Activated CD8-positive, alpha-beta memory T cell treated with anti-CD3 and anti-CD28 coated beads for 48 hours (primary cell): ENCODE measurements around the gene LGI1.

Source experiments
- DNase-seq, 3 experiments: peaks; one replicate each; pipeline ENCODE4 v3.0.0-alpha.2; 2020; ENCODE audit warnings: low read depth in 2 of 3, low spot score in 2 of 3

The LGI1 gene

DNA sequence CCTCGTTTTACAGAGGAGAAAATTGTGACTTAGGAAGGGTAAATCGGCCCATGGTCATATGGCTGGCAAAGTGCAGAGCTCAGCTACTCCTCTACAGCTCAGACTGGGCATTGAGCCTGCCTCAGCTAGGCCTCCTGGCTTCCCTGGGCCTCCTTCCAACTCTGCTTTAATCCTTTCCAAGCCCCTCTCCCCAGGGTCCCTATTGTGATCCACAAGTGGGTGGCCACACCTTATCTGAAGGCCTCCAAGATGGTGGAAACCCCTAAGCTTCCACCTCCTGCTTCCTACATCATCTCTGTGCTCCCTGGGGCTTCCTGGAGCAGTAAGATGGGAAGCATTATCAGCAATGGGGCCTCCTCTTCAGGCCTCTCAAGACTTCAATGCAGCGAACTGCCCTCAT lies 3.0 kb upstream of the LGI1 start:
- DNase-seq, result no peak

DNA sequence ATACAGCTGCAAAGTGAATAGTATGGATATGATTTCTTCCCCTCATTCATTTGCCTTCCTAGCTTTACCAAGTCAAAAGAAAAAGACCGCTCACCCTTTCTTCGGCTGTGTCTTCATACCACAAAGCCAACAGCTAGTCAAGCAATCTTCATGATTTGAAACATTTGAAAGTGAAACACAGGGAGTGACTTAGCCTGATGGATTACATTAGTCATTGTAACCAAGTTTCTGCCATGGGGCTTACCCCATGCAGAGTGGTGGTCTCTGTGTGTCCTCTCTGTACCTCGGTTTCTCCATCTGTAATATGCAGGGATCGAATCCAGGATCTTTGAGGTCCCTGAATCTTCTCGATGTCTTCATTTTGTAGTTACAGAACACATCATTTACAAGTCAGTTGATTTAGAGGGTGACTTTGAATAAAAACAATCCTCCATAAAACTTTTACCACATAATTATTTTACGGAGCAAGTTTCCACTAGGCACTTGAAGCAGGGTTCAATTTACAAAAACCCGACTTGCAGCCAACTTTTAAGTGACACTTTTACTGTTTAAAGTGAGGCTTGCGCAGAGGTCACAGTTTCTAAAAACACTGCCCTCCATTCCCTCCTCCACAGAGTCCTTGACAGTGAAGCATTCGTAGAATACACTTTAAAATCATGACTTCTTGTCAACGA lies 2.2 kb upstream of the LGI1 start:
- no peak for DNase-seq

DNA sequence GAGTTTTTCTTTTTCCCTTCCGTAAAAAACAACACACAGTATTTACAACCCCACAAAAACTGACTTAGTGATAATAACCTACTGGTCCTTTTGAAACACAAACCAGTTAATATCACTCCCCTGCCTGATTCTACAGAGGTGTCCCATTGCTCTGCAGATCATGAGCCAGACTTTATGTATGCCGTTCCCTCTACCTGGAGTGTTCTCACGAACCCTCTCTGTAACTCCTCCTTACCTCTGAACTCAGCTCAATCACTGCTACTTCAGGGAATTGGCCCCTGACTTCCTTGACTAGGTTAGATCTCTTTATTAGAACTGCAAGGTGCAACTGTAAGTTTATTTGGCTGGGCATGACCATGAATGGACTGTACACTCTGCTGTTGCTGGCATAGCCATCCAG lies 1.6 kb upstream of the LGI1 start:
- no peak for DNase-seq

DNA sequence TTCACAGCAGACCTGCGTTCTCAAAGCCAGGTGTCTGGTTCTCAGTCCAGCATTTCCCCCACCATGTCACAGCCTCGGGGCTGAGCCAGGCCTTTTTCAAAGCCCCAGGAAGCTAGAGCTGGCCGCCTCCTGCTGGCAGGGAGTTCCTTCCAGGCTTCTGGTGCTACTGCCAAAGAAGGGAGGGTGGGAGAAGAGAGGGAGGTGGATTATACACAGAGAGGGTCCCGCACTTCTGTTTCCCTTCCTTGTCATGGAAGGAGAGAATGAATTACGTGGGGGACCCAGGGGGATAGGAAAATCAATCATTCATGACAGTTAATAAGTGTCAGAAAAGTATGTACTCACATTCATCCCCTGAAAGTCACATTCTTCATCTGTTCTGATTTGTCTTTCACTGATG lies 600 bp upstream of the LGI1 start:
- DNase-seq, result no peak

DNA sequence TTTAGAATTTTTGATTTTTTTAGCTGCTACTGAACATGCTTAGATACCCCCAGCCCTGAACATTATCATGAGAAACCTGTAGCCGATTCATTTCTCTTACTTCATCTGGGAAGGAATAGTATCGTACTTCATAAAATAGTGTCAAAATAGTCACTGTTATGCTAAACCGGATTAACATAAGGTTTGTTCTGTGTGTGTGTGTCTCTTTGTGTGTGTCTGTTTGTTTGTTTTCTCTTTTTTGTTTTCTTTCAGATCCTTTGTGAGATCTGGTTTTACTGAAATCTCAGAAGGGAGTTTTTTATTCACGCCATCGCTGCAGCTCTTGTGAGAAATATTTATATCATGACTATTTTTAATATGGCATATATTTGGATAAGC lies 761 bp downstream of the LGI1 start:
- DNase-seq, result no peak

DNA sequence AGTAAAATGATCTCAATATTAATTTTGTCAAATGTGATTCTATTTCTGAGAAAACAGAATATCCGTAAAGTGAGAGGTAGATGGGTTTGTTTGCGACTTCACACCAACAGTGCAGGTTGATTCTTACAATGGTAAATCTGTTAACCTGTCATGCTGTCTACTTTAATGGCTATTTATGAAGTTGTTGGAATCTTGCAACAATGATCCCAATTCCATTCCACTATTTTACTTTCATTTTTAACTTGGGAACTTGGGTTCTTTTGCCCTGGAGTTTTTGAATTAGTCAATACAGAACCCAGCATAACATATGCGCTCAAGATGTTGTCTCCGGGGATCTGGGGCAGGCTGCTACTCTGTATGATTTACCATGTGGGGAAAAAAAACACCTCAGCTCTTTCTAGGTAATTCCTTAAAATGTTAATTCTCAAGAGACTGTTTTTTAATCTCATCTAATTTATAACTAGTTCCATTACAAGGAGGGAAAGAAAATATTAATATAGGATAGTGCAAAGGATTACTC lies 1.2 kb downstream of the LGI1 start:
- no peak for DNase-seq

DNA sequence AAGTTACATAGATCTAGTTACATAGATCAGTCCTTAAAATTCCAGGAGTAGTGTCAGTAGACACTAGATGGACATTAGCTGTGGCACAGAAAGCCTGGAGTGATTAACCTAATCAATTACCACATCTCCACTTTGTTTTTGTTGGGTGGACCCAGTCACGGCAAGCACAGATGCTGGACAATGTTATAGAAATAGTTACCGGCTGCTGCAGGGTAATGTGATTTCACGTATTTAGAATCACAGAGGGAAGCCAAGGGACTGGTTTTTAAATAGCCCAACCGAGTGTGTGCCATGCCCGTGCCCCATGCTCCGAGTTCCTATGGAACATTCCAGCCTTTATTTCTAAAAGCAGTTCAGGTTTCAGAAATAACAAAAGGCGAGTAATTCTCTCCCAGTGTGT lies 2.8 kb downstream of the LGI1 start:
- DNase-seq, result no peak

DNA sequence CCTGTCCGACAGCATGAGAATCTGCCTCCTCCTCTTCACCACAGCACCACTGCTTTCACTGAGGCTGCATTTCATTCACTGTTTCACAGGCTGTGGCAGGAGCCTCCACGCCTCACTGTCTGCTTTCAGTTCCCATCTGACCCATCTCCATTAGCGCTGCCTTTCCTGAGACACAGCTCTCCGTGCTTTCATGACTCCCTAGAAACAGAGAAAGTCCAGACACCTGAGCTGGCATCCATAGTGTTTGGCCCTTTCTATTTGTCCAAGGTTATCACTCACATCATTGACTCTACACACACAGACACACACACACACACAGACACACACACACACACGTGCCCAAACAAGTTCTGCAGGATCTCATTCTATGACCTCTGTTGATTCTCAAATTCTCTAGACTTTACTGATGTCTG lies 5.2 kb downstream of the LGI1 start:
- no peak for DNase-seq

DNA sequence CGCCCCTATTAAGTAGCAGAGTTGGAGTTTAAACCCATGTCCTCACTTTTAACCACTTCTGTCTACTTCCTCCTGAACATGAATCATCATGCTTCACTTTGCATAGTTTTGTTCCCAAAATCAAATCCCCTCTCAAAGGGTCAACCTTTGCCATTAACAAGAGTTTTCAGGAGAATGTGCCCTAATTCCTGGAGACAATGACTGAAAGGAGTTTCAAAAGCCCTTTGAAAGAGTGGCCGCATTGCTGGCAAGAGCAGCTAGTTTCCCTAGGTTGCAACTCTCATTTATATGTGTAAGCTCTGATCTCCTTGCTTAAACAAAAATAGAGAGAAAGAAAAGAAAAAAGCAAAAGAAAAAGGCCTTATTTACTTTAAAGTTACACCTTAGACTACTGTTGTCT lies 9.2 kb downstream of the LGI1 start:
- no peak for DNase-seq

DNA sequence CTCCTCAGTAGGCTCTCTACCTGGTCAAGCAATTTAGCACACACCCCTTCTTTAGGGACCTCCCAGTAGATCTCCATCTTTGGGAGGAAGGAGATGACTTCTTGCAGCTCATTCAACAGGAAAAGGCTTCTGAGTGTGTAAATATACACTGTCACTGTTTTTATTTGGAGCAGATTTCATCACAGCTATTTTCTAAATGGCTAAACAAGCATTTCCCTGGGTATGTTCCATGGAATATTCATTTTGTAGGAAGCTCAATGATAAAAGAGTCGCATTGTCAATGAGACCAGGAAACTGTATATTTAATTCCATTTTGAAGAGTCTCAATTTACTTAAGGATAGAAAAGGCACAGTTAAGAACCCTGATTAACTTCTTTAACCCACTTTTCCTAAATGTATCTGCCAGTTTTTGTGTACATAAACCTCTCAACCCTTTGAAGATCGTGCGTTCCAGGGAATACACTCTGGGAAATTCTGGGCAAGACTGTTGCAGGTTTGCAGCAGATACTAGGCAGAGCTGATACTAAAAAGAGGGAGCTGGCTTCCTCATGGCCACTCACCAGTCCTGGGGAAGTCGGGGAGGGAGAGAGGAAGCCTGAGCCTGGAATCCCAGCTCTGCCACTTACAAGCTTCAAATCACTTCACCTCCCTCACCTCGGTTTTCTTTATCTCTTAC lies 10.1 kb downstream of the LGI1 start:
- DNase-seq, result no peak

DNA sequence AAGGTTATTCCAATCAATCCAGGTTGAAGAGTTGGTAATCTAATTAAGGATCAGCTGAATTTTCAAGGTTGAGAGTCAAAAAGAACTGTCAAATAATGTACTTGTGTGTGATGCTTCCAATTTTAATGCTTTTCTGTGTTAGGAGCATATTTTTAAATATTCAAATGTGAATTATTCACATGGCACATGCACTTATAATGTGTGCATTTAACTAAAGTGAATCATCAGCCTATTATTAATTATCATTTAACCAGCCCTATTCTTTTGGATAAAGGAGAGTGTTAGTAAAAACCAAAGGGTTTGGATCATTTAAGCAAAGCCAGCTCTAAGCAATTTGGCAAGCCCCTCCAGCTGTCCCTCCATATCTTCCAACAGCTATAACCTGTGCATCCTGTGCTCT lies 11.2 kb downstream of the LGI1 start:
- no peak for DNase-seq

DNA sequence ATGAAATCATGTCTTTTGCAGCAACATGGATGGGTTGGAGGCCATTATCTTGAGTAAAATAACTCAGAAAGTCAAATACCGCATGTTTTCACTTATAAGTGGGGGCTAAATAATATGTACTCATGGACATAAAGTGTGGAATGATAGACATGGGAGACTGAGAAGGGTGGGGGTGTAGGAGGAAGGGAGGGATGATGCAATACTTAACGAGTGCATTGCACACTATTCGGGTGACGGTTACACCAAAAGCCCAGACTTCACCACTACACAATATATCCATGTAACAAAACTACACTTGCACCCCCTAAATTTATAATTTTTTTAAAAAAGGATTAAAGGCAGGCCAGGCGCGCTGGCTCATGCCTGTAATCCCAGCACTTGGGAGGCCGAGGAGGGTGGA lies 13.6 kb downstream of the LGI1 start:
- DNase-seq, result no peak

DNA sequence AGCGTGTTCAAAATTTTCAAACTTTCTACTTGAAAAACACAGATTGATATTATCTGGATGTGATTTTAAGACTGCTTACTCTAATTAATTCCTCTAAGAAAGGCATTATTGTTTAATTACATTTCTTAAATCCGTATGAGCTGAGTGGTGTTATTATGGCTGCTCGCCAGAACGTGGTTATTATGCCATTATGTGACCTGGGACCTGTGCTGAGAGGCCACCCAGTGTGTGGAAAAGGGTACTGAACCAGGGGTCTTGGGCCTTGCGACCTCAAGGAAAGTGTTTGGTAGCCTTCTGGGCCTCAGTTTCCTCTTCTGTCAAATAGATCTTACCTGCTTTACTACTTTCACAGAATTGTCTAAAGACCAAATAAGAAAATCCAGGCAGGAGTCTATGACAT lies 15.4 kb downstream of the LGI1 start:
- DNase-seq, result no peak

DNA sequence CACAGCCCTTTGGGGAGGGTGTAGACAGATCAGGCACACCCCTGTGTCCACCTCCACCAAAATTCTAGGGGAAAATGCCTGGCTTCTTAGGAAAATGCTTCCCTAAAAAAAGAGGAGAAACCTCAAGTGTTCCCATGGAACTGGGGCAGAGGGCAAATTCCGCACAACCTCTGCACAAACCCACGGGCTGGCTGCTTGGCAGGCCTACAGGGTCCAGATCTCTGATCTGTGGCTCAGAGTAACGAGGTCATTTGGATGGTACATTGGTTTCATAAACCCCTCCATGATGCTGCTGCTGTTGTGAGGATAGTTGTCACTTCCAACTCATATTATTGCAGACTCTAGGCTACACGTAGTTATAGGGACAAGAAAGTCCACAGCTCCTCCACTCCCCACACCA lies 16.0 kb downstream of the LGI1 start:
- DNase-seq, result no peak

DNA sequence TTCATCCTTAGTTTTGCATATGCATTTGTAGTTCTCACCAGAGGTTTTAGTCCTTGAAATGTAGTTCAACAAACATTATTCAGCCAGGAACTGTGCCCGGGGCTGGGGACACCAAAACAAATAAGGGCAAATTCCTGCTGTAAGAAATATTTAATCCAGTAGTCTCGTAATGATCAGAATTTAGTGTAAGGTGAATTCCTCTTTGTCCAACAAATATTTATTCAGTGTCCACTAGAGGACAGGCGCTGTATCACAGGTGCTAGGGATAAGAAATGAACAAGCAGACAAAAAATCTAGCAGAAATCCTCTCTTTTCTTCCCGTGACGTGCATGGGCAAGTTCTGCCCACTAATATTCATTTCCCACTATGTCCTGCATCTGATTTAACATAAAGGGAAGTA lies 17.6 kb downstream of the LGI1 start:
- no peak for DNase-seq

DNA sequence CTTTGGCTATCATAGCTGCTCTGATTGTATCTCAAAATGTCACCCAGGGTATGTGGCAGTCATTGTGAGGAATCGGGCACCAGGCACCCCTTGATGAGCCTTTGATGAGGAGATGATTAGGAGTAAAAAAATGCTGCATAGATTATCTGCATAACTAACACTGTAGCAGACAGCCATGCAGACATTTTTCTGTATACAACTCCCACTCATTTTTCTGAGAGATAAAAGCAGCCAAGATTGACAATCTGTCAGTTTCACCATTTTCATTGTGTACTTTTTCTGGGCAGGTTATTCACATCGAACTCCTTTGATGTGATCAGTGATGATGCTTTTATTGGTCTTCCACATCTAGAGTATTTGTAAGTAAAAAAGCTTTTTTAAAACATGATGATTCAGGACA lies 19.4 kb downstream of the LGI1 start:
- no peak for DNase-seq

DNA sequence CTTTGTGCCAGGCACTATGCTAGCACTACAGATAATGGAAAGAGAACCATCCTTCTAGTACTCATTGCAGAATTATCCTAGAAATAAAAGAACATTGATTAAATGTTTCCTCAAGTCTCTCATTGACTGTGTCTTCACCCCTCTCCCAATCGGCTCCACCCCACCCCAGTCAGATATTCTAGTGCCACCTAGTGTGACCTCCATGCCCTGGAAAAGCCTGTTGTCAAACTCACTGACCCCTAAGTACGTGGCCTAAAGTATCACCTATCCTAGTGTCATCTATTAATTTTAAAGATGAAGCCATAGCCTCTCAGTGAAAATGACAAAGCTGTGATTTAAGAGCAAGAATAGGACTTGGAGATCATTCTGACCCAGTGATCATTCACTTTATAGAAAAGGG lies 26.3 kb downstream of the LGI1 start:
- DNase-seq, result no peak

DNA sequence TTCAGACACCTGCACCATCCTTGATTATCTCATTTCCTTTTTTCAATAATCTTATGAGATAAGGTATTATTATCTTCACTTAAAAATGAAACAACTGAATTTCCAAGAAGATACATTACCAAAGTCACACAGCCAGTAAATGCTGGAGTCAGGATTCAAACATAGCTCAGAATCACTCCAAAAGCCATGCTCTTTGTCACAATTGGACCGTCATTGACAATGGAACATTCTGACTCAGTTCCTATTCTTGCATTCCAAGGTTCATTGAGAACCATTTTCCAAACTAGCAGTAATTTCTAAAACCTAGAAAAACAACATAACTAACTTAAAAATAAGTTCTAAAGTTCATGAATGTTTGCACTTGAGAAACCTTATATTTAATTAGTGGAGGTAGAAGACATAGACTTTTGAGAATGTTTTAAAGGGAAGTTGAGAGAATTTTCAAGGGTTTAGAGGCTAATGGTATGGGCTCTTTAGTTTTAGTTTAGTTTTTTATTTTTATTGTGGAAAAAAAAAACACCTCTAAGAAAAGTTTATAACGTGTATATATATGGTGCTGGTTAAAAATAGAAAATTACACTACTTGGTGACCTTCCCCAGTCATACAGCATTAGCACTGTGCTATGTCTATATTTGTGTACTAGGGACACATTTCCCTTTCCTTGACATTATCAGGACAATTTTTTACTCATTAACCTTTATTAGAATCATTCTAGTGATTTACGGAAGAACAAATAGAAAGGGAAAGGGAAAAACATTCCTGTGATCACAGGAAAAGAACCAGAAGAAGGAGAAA lies 30.9 kb downstream of the LGI1 start:
- no peak for DNase-seq

DNA sequence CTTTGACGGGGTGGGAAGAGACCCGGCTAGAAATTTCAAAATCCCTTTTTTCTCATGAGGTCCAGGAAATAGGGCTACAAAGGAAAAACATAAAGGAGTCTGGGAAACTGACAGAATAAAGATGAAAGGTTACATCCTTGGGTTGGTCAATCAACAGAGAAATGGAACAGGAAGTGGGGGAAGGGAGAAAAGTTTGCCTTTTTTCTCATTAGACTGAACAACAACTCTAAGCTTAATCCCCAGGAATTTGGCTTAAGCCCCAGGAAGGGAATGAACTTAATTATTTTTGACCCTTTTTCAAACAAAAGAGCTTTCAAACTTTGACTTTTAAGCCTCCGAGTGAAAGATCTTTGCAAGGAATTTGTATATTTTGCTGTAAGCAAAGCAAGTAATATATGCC lies 32.7 kb downstream of the LGI1 start:
- no peak for DNase-seq

DNA sequence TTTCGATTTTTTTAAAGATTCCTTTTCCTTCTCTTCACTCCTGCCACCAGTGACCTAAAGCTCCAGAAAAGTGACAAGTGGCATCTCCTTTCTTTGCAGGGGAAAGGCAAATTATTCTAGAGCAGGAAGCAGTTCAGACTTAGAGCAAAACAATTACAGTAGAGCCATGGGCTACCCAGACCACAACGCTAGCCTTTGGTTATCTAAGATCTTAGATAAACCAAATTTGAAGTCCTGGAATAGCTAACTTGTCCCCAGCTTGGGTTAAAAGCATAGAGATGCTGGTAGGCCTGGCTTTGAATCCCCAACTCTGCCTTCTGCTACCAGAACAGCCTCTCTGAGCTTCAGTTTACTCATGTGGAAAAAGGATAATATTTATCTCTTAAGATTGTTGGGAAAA lies 38.4 kb downstream of the LGI1 start:
- no peak for DNase-seq

DNA sequence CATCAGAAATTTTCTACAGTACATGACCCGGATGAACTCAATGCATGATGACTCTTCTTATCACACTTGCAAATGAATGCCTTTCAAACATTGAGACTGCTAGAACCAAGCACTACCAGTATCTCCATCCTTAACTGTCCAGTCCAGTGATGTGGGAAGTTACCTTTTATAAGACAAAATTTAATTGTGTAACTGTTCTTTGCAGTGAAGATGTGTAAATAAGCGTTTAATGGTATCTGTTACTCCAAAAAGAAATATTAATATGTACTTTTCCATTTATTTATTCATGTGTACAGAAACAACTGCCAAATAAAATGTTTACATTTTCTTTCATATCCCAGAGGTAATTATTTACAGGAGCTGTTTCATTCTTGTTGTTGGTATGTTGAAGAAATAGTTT lies 40.1 kb downstream of the LGI1 start:
- no peak for DNase-seq

DNA sequence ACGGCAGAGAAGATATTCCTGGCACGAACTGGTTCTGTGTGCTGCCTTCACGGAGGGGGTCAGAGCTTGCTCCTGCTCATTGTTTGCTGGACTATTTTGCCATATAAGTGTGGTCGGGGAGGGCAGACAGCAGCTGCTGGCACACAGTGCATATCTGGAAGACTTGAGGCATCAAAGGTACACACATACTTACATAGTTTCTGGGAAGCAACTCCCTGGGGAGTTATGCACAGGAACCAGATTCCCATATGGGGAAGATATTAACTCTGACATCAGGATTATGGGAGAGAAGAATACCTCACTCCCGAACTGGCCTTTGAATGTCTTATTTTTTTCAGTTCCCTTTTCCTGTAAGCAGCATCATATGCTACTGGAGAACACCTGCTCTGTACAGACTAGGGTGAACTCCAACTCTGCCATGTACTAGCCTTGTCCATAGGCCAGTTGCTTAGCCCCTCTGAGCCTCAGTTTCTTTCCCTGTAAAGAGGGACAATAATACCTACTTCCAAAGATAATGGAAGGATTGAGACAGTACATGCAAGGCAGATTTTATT lies 41.5 kb downstream of the LGI1 start:
- DNase-seq, result no peak
